Forelimb muscle (tissue), 1 donor: ENCODE measurements around the gene TPCN1. TPM values are rescaled to one million over a fixed set of nuclear protein-coding genes. Genes with fewer than 3 reads are reported as not detected.

Experiments
- DNase-seq: peaks from one replicate; pipeline ENCODE4 v3.0.0-alpha.2; 2013; ENCODE audit warnings: low read depth
- polyA plus RNA-seq: library from polyadenylated mRNA; unstranded; fragments of 120-200 nt; gene quantifications from one replicate; pipeline ENCODE4 v1.2.1, GENCODE V29; 2013; ENCODE audit not compliant: insufficient read length

The TPCN1 gene
- polyA plus RNA-seq, 1 donor: 36.9 TPM

GRCh38 chr12:113285679-113286610, 64.7 kb downstream of the TPCN1 start:
- no peak for DNase-seq

- DNase-seq: no peak
These were observed 65.4 kb downstream of the TPCN1 start for GRCh38 chr12:113286712-113287111.

- no peak for DNase-seq
These were observed 66.1 kb downstream of the TPCN1 start for GRCh38 chr12:113287146-113287898.

GRCh38 chr12:113287899-113288282, 66.6 kb downstream of the TPCN1 start:
- no peak for DNase-seq

GRCh38 chr12:113289361-113289760, 68.1 kb downstream of the TPCN1 start:
- DNase-seq: no peak

GRCh38 chr12:113290506-113290905, 69.2 kb downstream of the TPCN1 start:
- DNase-seq: no peak

- DNase-seq: no peak
These were observed 70.3 kb downstream of the TPCN1 start for GRCh38 chr12:113291586-113291985.

- DNase-seq: no peak
These were observed 70.8 kb downstream of the TPCN1 start for GRCh38 chr12:113292091-113292490.

- no peak for DNase-seq
These were observed 71.3 kb downstream of the TPCN1 start for GRCh38 chr12:113292547-113292946.

GRCh38 chr12:113293100-113293499, 71.8 kb downstream of the TPCN1 start:
- no peak for DNase-seq

GRCh38 chr12:113295886-113296556, 74.8 kb downstream of the TPCN1 start:
- DNase-seq: no peak

- DNase-seq: no peak
These were observed 75.4 kb downstream of the TPCN1 start for GRCh38 chr12:113296557-113297213.

- no peak for DNase-seq
These were observed 75.9 kb downstream of the TPCN1 start for GRCh38 chr12:113297214-113297587.

- no peak for DNase-seq
These were observed 76.6 kb downstream of the TPCN1 start for GRCh38 chr12:113297621-113298471.

- DNase-seq: no peak
These were observed 77.2 kb downstream of the TPCN1 start for GRCh38 chr12:113298472-113298817.

GRCh38 chr12:113298861-113299545, 77.7 kb downstream of the TPCN1 start:
- no peak for DNase-seq

- DNase-seq: no peak
These were observed 78.5 kb downstream of the TPCN1 start for GRCh38 chr12:113299619-113300237.

GRCh38 chr12:113301811-113302210, 80.5 kb downstream of the TPCN1 start:
- no peak for DNase-seq

- no peak for DNase-seq
These were observed 81.2 kb downstream of the TPCN1 start for GRCh38 chr12:113302466-113302865.
